H1 (cell line): ENCODE measurements around the gene KREMEN1. TPM values are rescaled to one million over a fixed set of nuclear protein-coding genes. Genes with fewer than 3 reads are reported as not detected.

ENCODE experiments used
- CTCF ChIA-PET: fragments of 300-600 bp; sonication (Branson Sonifier 250); formaldehyde crosslinking; loops from one replicate; lab custom pipeline; 2021; ENCODE audit not compliant: partially characterized antibody; lab: Charles Lee
- POLR2A ChIA-PET: fragments of 300-600 bp; sonication (Branson Sonifier 250); formaldehyde crosslinking; loops from one replicate; lab custom pipeline; 2021; ENCODE audit warnings: inconsistent platforms; ENCODE audit not compliant: partially characterized antibody; lab: Charles Lee
- DNase-seq, 2 experiments: peaks; one replicate each; pipeline versions ENCODE4 v3.0.0 to v3.0.0-alpha.2; 2010 to 2022; ENCODE audit warnings: low spot score in 2 of 2, low read depth in 1 of 2, mixed read lengths in 1 of 2
- FAIRE-seq: peaks from 2 replicates; lab custom pipeline; 2011; peaks lifted over from hg19 to GRCh38; lab: Jason Lieb, UNC
- H2AFZ ChIP-seq: 2 replicates; pipeline ENCODE4 v1.8.1; 2012; ENCODE audit warnings: low read length, inconsistent platforms
- H2AK5ac ChIP-seq: 2 replicates; pipeline ENCODE4 v1.6.1; 2013; ENCODE audit warnings: low read depth, low read length
- H2BK120ac ChIP-seq: replicated peaks from 2 replicates; pipeline ENCODE3; 2013; ENCODE audit warnings: low read depth, low read length, inconsistent platforms
- H2BK12ac ChIP-seq: 2 replicates; pipeline ENCODE4 v1.6.1; 2013; ENCODE audit warnings: low read depth, low read length
- H2BK15ac ChIP-seq: 2 replicates; pipeline ENCODE4 v1.6.1; 2013; ENCODE audit warnings: low read length
- H2BK20ac ChIP-seq: 2 replicates; pipeline ENCODE4 v1.6.1; 2013; ENCODE audit warnings: low read length
- H2BK5ac ChIP-seq: 2 replicates; pipeline ENCODE4 v1.6.1; 2013; ENCODE audit warnings: low read depth, low read length
- H3K14ac ChIP-seq: 2 replicates; pipeline ENCODE4 v1.6.1; 2013; ENCODE audit warnings: inconsistent platforms; ENCODE audit not compliant: insufficient read length
- H3K18ac ChIP-seq: 2 replicates; pipeline ENCODE4 v1.6.1; 2013; ENCODE audit warnings: low read length; ENCODE audit errors: extremely low read depth
- H3K23ac ChIP-seq: 2 replicates; pipeline ENCODE4 v1.6.1; 2013; ENCODE audit warnings: inconsistent platforms; ENCODE audit not compliant: insufficient read length
- H3K23me2 ChIP-seq: 2 replicates; pipeline ENCODE4 v1.6.1; 2013; ENCODE audit warnings: low read depth, low read length
- H3K27ac ChIP-seq: 2 replicates; pipeline ENCODE4 v1.6.1; 2011; ENCODE audit warnings: low read depth, low read length, inconsistent platforms
- H3K27me3 ChIP-seq, 4 experiments: replicated peaks in 1 of 4; 1 replicate in 1 of 4; 2 replicates in 3 of 4; pipeline versions ENCODE4 v1.6.1 to v1.8.1; 2011 to 2013; ENCODE audit warnings: low read length in 3 of 4, mild to moderate bottlenecking in 3 of 4, inconsistent platforms in 2 of 4, mixed read lengths in 2 of 4, moderate library complexity in 1 of 4; ENCODE audit not compliant: control insufficient read depth in 3 of 4, insufficient read depth in 3 of 4; ENCODE audit errors: extremely low read depth in 1 of 4
- H3K36me3 ChIP-seq, 4 experiments: 2 replicates each; pipeline versions ENCODE4 v1.6.1 to v1.8.1; 2011 to 2013; ENCODE audit warnings: mild to moderate bottlenecking in 4 of 4, low read length in 3 of 4, moderate library complexity in 2 of 4, control low read depth in 1 of 4, inconsistent platforms in 1 of 4; ENCODE audit not compliant: insufficient read depth in 4 of 4, control insufficient read depth in 2 of 4
- H3K4ac ChIP-seq: replicated peaks from 2 replicates; pipeline ENCODE3; 2013; ENCODE audit warnings: low read length, low read depth, mixed read lengths, inconsistent platforms; ENCODE audit not compliant: insufficient read length
- H3K4me1 ChIP-seq, 4 experiments: replicated peaks in 1 of 4; 1 replicate in 1 of 4; 2 replicates in 3 of 4; pipeline versions ENCODE4 v1.6.1 to v1.8.1; 2011 to 2013; ENCODE audit warnings: low read length in 3 of 4, inconsistent platforms in 2 of 4, mixed read lengths in 1 of 4; ENCODE audit not compliant: insufficient read depth in 4 of 4, control insufficient read depth in 3 of 4
- H3K4me2 ChIP-seq, 2 experiments: 2 replicates each; pipeline versions ENCODE4 v1.6.1 to v1.8.1; 2011 to 2013; ENCODE audit warnings: low read depth in 2 of 2, low read length in 2 of 2, control low read depth in 1 of 2, inconsistent platforms in 1 of 2, mild to moderate bottlenecking in 1 of 2; ENCODE audit not compliant: insufficient read depth in 1 of 2
- H3K4me3 ChIP-seq, 4 experiments: fragments of 200-600, 300-600 bp in 1 of 4; sonication (generic), shearing (Covaris generic), sonication (Bioruptor Twin) in 1 of 4; 2 replicates each; pipeline versions ENCODE4 v1.5.1 to v1.8.1; 2011 to 2016; ENCODE audit warnings: low read length in 4 of 4, low read depth in 3 of 4, control low read depth in 2 of 4, inconsistent platforms in 2 of 4, mild to moderate bottlenecking in 2 of 4, mixed read lengths in 1 of 4, moderate library complexity in 1 of 4; ENCODE audit not compliant: insufficient read depth in 2 of 4; ENCODE audit errors: extremely low read depth in 1 of 4
- H3K56ac ChIP-seq: replicated peaks from 2 replicates; pipeline ENCODE3; 2013; ENCODE audit warnings: low read depth, mild to moderate bottlenecking, mixed read lengths, low read length, inconsistent platforms; ENCODE audit not compliant: insufficient read length
- H3K79me1 ChIP-seq: 2 replicates; pipeline ENCODE4 v1.6.1; 2013; ENCODE audit warnings: low read depth, low read length, control low read depth
- H3K79me2 ChIP-seq, 2 experiments: 2 replicates each; pipeline versions ENCODE4 v1.6.1 to v1.8.1; 2012 to 2013; ENCODE audit warnings: low read length in 2 of 2, mild to moderate bottlenecking in 2 of 2, inconsistent platforms in 1 of 2; ENCODE audit not compliant: insufficient read depth in 2 of 2, control insufficient read depth in 1 of 2
- H3K9ac ChIP-seq, 4 experiments: replicated peaks in 1 of 4; 1 replicate in 1 of 4; 2 replicates in 3 of 4; pipeline versions ENCODE4 v1.6.1 to v1.8.1; 2011 to 2013; ENCODE audit warnings: low read depth in 3 of 4, low read length in 3 of 4, control low read depth in 2 of 4, mild to moderate bottlenecking in 2 of 4, moderate library complexity in 2 of 4, inconsistent platforms in 1 of 4; ENCODE audit errors: extremely low read depth in 1 of 4
- H3K9me3 ChIP-seq, 2 experiments: 2 replicates each; pipeline versions ENCODE4 v1.6.1 to v1.8.1; 2012 to 2013; ENCODE audit warnings: mild to moderate bottlenecking in 2 of 2, moderate library complexity in 2 of 2, control low read depth in 1 of 2, inconsistent platforms in 1 of 2, low read depth in 1 of 2, low read length in 1 of 2, mixed read lengths in 1 of 2; ENCODE audit not compliant: insufficient read depth in 2 of 2
- H4K20me1 ChIP-seq, 2 experiments: replicated peaks in 1 of 2; 2 replicates each; pipeline versions ENCODE3 to v1.8.1; 2011 to 2013; ENCODE audit warnings: inconsistent platforms in 2 of 2, low read length in 2 of 2, mild to moderate bottlenecking in 1 of 2; ENCODE audit not compliant: insufficient read depth in 2 of 2, control insufficient read depth in 1 of 2
- H4K5ac ChIP-seq: 2 replicates; pipeline ENCODE4 v1.6.1; 2013; ENCODE audit warnings: low read length, low read depth, mixed read lengths, inconsistent platforms; ENCODE audit not compliant: insufficient read length
- H4K8ac ChIP-seq: 2 replicates; pipeline ENCODE4 v1.8.0; 2013; ENCODE audit warnings: mild to moderate bottlenecking, moderate library complexity, low read length, inconsistent platforms; ENCODE audit not compliant: insufficient read depth; ENCODE audit errors: extremely low read depth
- H4K91ac ChIP-seq: replicated peaks from 2 replicates; pipeline ENCODE3; 2013; ENCODE audit warnings: low read length, mixed read lengths, inconsistent platforms; ENCODE audit not compliant: insufficient read length
- BRCA1 ChIP-seq: IDR thresholded peaks from 2 replicates; pipeline ENCODE4 v1.6.1; 2012; ENCODE audit warnings: low read depth, low read length, improper control_type of control experiment
- PHF8 ChIP-seq: fragments of 200-600 bp; sonication (generic); conservative IDR thresholded peaks from 2 replicates; pipeline ENCODE4 v1.7.1; 2012; ENCODE audit warnings: low read depth, mild to moderate bottlenecking, inconsistent platforms, low read length, moderate library complexity
- WGBS, 2 experiments: shearing (Covaris generic) in 1 of 2; methylation state at CpG; one replicate each; pipeline versions ENCODE4 v1.1.6 to v1.1.7; 2013 to 2015; ENCODE audit warnings: low lambda C conversion rate in 2 of 2, mixed read lengths in 2 of 2, inconsistent platforms in 1 of 2, low coverage in 1 of 2, missing lambda C conversion rate in 1 of 2; ENCODE audit not compliant: insufficient replicate concordance in 2 of 2, insufficient coverage in 1 of 2, insufficient read length in 1 of 2; ENCODE audit errors: extremely low coverage in 1 of 2, missing lambda C conversion rate in 1 of 2; 5-methylcytosine and 5-hydroxymethylcytosine counted together
- polyA plus RNA-seq, 7 experiments: library from polyadenylated mRNA; depleted of rRNA in 3 of 7; stranded (reverse) in 5 of 7; unstranded in 2 of 7; fragments of >200 nt in 5 of 7; fragments of 200-250 nt in 2 of 7; gene quantifications; 1 replicate in 5 of 7; 2 replicates in 1 of 7; 4 replicates in 1 of 7; pipeline versions ENCODE4 v1.2.1 to v1.2.3, GENCODE V29; 2011 to 2013; ENCODE audit warnings: missing spikeins in 2 of 7, mixed read lengths in 2 of 7
- total RNA-seq: library from RNA; stranded (reverse); fragmentation: NEBNext Ultra II Directional; extraction: Animal tissue kit (Norgen Biotek cat#: 25700); gene quantifications from 2 replicates; pipeline ENCODE4 v1.2.1, GENCODE V29; 2021
- TF ChIP-seq, protein P1 (sequence below): IDR thresholded peaks from 2 replicates; pipeline ENCODE4 v1.6.1; 2011; ENCODE audit warnings: low read length, improper control_type of control experiment

Gene KREMEN1
- total and polyA plus RNA-seq, 2 of the 8 experiments (the other 6 are each of a cell fraction or from before 2014, with no cell fraction given): 2.1 to 3.2 TPM

DNA sequence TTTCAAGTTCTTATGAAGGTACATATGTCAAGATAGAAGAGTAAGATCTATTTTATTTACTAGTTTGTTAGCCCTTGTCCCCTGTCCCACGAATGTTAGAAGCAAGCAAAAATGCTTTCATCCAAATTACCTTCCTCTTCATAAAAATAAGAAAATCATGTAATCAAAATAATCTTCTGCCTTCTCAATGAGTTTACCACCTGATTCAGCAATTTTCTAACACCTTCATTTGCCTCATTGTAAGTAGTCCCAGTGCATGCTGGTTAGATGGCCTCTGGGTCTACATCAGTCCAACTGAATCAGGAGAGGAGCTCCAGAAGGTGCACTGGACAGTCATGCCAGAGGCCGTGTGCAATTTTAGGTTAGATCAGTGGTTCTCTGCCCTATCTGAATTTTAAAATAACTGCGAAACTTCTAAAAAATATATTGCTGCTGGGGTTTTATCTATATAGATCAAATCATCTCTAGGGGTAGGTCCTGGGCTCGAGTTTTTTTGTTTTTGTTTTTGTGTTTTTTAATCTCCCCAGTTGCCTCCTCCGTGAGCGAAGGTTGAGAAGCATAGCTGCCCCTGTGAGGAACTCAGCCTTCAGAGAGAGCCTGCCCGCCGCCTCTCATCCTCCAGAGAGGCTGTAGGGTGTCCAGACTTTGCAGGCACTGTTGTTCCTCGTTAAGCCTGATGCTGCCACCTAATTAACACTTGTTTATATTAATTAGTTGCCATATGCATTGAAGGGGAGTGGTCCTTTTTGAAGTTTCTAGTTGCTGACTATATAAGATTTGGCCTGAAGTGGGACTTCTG is 43.4 kb upstream of the KREMEN1 start:
- H2AFZ ChIP-seq: no peak overlapping the region
- H3K23me2 ChIP-seq: peaks cover 5% of the 10 kb centered on the region
- no peak overlapping the region for H2BK15ac ChIP-seq
- ChIA-PET POLR2A (interaction anchor here (0.6 to 3.4 kb wide), 6 partner anchors 11 to 145 kb away, joined by 3 to 16 read pairs (median 6); partner anchors contain the start of gene ZNRF3), CTCF (interaction anchor here (0.7 to 7.1 kb wide), 9 partner anchors 9 to 174 kb away, joined by 3 to 37 read pairs (median 3); no protein-coding TSS in a partner anchor)
- DNase-seq (no peak), FAIRE-seq (no peak)
- H3K9ac ChIP-seq: no peak overlapping the region
- H3K14ac ChIP-seq: no peak overlapping the region
- no peak overlapping the region for H3K56ac ChIP-seq
- no peak overlapping the region for H4K8ac ChIP-seq
- H4K91ac ChIP-seq: no peak overlapping the region
- no peak overlapping the region for H2BK5ac ChIP-seq
- WGBS, 2 experiments: 77% methylated on average over 9 of the region's 9 CpGs; no CpG with 5 or more reads in 1 of the 2 experiments
- H3K4me3 ChIP-seq: peak overlapping the region in 2 of 4 experiments; percentile 43 to 59; a peak in 5 of 8 replicates
- H3K27me3 ChIP-seq: no peaks in the 10 kb centered on the region
- no peak overlapping the region for H2BK20ac ChIP-seq
- TF ChIP-seq BRCA1 (no peak), PHF8 (no peak)
- TF ChIP-seq, protein P1, sequence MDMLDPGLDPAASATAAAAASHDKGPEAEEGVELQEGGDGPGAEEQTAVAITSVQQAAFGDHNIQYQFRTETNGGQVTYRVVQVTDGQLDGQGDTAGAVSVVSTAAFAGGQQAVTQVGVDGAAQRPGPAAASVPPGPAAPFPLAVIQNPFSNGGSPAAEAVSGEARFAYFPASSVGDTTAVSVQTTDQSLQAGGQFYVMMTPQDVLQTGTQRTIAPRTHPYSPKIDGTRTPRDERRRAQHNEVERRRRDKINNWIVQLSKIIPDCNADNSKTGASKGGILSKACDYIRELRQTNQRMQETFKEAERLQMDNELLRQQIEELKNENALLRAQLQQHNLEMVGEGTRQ: no peak
- peaks cover 11 to 20% (median 15%) of the 10 kb centered on the region in 4 experiments for H3K4me1 ChIP-seq
- peaks cover 0 to 27% of the 10 kb centered on the region in 2 experiments; a peak in 2 of 4 replicates for H3K79me2 ChIP-seq
- H4K20me1 ChIP-seq: peaks cover 0 to 3% of the 10 kb centered on the region in 2 experiments
- no peak overlapping the region for H2AK5ac ChIP-seq
- no peak overlapping the region for H3K27ac ChIP-seq
- no peak overlapping the region for H2BK12ac ChIP-seq
- no peak overlapping the region for H3K23ac ChIP-seq
- H3K79me1 ChIP-seq: peaks cover 13% of the 10 kb centered on the region
- H4K5ac ChIP-seq: no peak overlapping the region
- no peaks in the 10 kb centered on the region for H3K9me3 ChIP-seq
- 0 out of 8 replicates have a peak, but pooled peaks cover 0 to 2% (median 0%) of the 10 kb centered on the region in 4 experiments for H3K36me3 ChIP-seq
- H2BK120ac ChIP-seq: no peak overlapping the region
- H3K18ac ChIP-seq: no peak overlapping the region
- H3K4ac ChIP-seq: no peak overlapping the region
- H3K4me2 ChIP-seq: peak overlapping the region; percentile 66 to 80
